DOHH2 (cell line): ENCODE measurements around the gene CAMK1G.

Source experiments
- CTCF ChIP-seq: fragments of 200-600 bp; sonication (generic); IDR thresholded peaks from one replicate; pipeline ENCODE4 v1.5.1; 2014; ENCODE audit warnings: antibody characterized with exemption, mild to moderate bottlenecking, low read depth, low read length; ENCODE audit not compliant: poor library complexity, severe bottlenecking
- EZH2phosphoT487 ChIP-seq: fragments of 200-600 bp; sonication (generic); IDR thresholded peaks from 2 replicates; pipeline ENCODE4 v1.6.1; 2017; ENCODE audit warnings: borderline replicate concordance, mild to moderate bottlenecking, antibody characterized with exemption, low read length, moderate library complexity, mixed read lengths

GRCh38 chr1:209565759-209566678 is 17.5 kb upstream of the CAMK1G start:
- TF ChIP-seq CTCF: peak; percentile 81
- no peak for TF ChIP-seq EZH2phosphoT487
